OCI-LY1 (cell line): ENCODE data around the gene GSDME.

ENCODE experiments used
- H2AFZ ChIP-seq: fragments of 200-600 bp; sonication (generic), shearing (Covaris generic); 2 replicates; pipeline ENCODE4 v1.6.0; 2014; ENCODE audit warnings: antibody characterized with exemption, mild to moderate bottlenecking, low read length
- H3F3A ChIP-seq: fragments of 200-600 bp; sonication (generic), shearing (Covaris generic); 2 replicates; pipeline ENCODE4 v1.6.0; 2014; ENCODE audit warnings: mild to moderate bottlenecking, antibody characterized with exemption, low read length, moderate library complexity; ENCODE audit not compliant: insufficient read depth
- H3K27ac ChIP-seq: fragments of 200-600 bp; sonication (generic); 2 replicates; pipeline ENCODE4 v1.5.1; 2014; ENCODE audit warnings: low read length, mixed run types, mild to moderate bottlenecking, low read depth; ENCODE audit not compliant: poor library complexity, severe bottlenecking
- H3K27me3 ChIP-seq: fragments of 200-600 bp; sonication (generic); 2 replicates; pipeline ENCODE4 v1.6.0; 2014; ENCODE audit warnings: antibody characterized with exemption, mild to moderate bottlenecking, low read length, moderate library complexity; ENCODE audit not compliant: insufficient read depth
- H3K36me3 ChIP-seq: fragments of 200-600 bp; sonication (generic); 2 replicates; pipeline ENCODE4 v1.6.1; 2014; ENCODE audit warnings: mild to moderate bottlenecking, antibody characterized with exemption, low read length, moderate library complexity, mixed read lengths; ENCODE audit not compliant: insufficient read depth
- H3K4me1 ChIP-seq: fragments of 200-600 bp; sonication (generic); 2 replicates; pipeline ENCODE4 v1.5.1; 2014; ENCODE audit warnings: mild to moderate bottlenecking, low read length, moderate library complexity; ENCODE audit not compliant: insufficient read depth, severe bottlenecking
- H3K4me2 ChIP-seq: fragments of 200-600 bp; sonication (generic), shearing (Covaris generic); 2 replicates; pipeline ENCODE4 v1.6.1; 2014; ENCODE audit warnings: low read length
- H3K4me3 ChIP-seq: fragments of 200-600 bp; sonication (generic); 2 replicates; pipeline ENCODE4 v1.5.1; 2014; ENCODE audit warnings: low read length, low read depth, mild to moderate bottlenecking, mixed read lengths; ENCODE audit not compliant: poor library complexity, severe bottlenecking
- H3K79me2 ChIP-seq: fragments of 200-600 bp; shearing (Covaris generic); 2 replicates; pipeline ENCODE4 v1.6.1; 2016; ENCODE audit warnings: mixed run types, low read length, mixed read lengths; ENCODE audit not compliant: insufficient read depth
- H3K9ac ChIP-seq: fragments of 200-600 bp; sonication (generic), shearing (Covaris generic); 2 replicates; pipeline ENCODE4 v1.6.1; 2014; ENCODE audit warnings: mild to moderate bottlenecking, low read length, mixed read lengths
- H3K9me2 ChIP-seq: fragments of 200-600 bp; sonication (generic), shearing (Covaris generic); 2 replicates; pipeline ENCODE4 v1.6.1; 2014; ENCODE audit warnings: low read depth, mild to moderate bottlenecking, low read length, mixed read lengths
- H3K9me3 ChIP-seq: fragments of 200-600 bp; shearing (Covaris generic); 2 replicates; pipeline ENCODE4 v1.6.1; 2014; ENCODE audit warnings: low read length, mixed read lengths
- H4K20me1 ChIP-seq: fragments of 200-600 bp; sonication (generic), shearing (Covaris generic); 2 replicates; pipeline ENCODE4 v1.6.0; 2016; ENCODE audit warnings: mild to moderate bottlenecking, low read length; ENCODE audit not compliant: insufficient read depth
- CTCF ChIP-seq: fragments of 200-600 bp; sonication (generic), shearing (Covaris generic); IDR thresholded peaks from 2 replicates; pipeline ENCODE4 v1.5.1; 2017; ENCODE audit warnings: mild to moderate bottlenecking, antibody characterized with exemption, low read length, moderate library complexity, mixed read lengths
- EZH2 ChIP-seq: fragments of 200-600 bp; sonication (generic), shearing (Covaris generic); IDR thresholded peaks from 2 replicates; pipeline ENCODE4 v1.8.0; 2017; ENCODE audit warnings: borderline replicate concordance, mixed run types, mild to moderate bottlenecking, antibody characterized with exemption, low read length, moderate library complexity, mixed read lengths

GSDME gene

DNA sequence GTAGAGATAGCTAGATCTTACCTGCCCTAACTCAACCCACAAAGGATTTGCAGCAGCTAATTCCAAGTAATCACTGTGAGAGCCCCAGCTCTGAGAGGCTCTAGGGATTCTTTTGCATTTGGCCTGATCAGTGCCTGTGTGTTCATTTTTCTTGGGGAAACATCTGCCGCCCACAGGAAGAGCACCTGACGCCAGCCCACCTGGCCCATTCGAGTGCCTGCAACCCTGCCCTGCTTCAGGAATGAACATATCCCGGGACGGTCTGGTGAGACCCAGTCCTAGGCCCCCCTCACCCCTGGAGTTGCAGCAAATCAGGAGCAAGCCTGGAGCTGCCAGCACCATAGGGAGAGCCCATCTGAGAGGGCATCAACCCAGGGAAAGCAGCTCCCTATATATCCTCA, 38.8 kb downstream of the GSDME start:
- peak overlapping the region; percentile 3; the same call in 1 of the 2 replicates for H3K4me2 ChIP-seq
- H3K4me1 ChIP-seq: peaks cover 34% of the 10 kb centered on the region
- H3K79me2 ChIP-seq: no peaks in the 10 kb centered on the region
- no peaks in the 10 kb centered on the region for H3K36me3 ChIP-seq
- peaks cover 18% of the 10 kb centered on the region; the same call in 1 of the 2 replicates for H3K27me3 ChIP-seq
- no peak overlapping the region for H3K4me3 ChIP-seq
- H3K9ac ChIP-seq: no peak overlapping the region
- H3K9me2 ChIP-seq: no peaks in the 10 kb centered on the region
- no peak for TF ChIP-seq CTCF
- no peak for TF ChIP-seq EZH2
- H3K27ac ChIP-seq: peak overlapping the region; percentile 31
- no peaks in the 10 kb centered on the region for H4K20me1 ChIP-seq
- H3F3A ChIP-seq: no peaks in the 10 kb centered on the region
- H3K9me3 ChIP-seq: no peaks in the 10 kb centered on the region
- H2AFZ ChIP-seq: no peak overlapping the region

DNA sequence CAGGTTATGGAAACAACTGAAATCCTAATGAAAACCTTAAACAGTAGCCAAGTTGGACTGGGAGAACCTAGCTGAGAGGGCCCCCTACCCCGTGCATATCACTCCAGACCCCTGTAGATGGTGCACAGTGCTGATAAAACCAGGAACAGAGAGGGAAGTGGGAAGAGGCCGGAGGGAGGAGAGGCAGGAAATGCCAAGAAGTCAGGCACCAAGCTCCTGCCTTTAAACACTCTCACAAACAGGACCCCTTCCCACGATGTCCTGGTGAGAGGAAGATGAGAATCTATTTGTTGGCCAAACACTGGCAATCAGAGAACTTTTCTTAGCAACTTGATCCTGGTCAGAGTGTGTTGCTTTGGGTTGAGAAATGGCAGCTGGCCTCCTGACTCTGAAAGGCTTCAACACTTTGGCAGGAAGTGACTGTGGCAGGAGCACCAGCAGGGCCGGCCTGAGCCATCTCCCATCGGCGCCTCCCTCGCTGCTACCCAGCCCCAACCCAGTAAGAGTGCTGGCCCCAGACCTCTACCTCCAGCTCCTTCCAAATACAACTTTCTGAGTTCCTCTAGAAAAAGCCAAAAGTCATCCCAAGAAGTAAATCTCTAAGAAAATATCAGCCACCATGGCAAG, 39.5 kb downstream of the GSDME start:
- H3K9me2 ChIP-seq: no peaks in the 10 kb centered on the region
- no peak overlapping the region for H2AFZ ChIP-seq
- H3K36me3 ChIP-seq: no peaks in the 10 kb centered on the region
- H3K4me2 ChIP-seq: no peak overlapping the region
- peaks cover 18% of the 10 kb centered on the region; the same call in 1 of the 2 replicates for H3K27me3 ChIP-seq
- no peak overlapping the region for H3K27ac ChIP-seq
- H3K9me3 ChIP-seq: no peaks in the 10 kb centered on the region
- H4K20me1 ChIP-seq: no peaks in the 10 kb centered on the region
- H3K9ac ChIP-seq: no peak overlapping the region
- H3K79me2 ChIP-seq: no peaks in the 10 kb centered on the region
- TF ChIP-seq CTCF: no peak
- TF ChIP-seq EZH2: no peak
- H3K4me3 ChIP-seq: no peak overlapping the region
- peaks cover 34% of the 10 kb centered on the region for H3K4me1 ChIP-seq
- H3F3A ChIP-seq: no peaks in the 10 kb centered on the region

DNA sequence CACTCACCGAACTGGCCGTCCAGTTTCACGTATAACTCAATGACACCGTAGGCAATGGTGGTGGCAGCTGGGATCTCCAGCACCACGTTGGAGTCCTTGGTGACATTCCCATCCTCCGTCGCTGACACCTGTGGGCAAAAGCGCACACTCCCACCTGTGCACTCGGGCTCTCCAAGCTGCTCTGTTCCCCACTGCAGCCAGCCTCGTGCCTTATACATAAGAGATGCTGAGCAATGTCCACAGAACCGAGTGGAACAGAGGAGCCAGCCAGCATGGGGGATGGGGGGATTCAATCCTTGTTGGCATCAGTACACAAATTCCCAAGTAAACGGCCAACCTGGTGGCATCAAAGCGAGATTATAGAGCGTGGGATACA, 40.0 kb downstream of the GSDME start:
- Histone ChIP-seq H3K4me2 (no peak overlapping the region), H3K9ac (no peak overlapping the region), H3K9me2 (no peaks in the 10 kb centered on the region), H3K9me3 (no peaks in the 10 kb centered on the region), H3K4me1 (peaks cover 34% of the 10 kb centered on the region), H2AFZ (no peak overlapping the region), H3K79me2 (no peaks in the 10 kb centered on the region), H3F3A (no peaks in the 10 kb centered on the region), H3K27ac (no peak overlapping the region), H3K4me3 (no peak overlapping the region), H3K27me3 (peaks cover 12% of the 10 kb centered on the region; the same call in 1 of the 2 replicates), H4K20me1 (no peaks in the 10 kb centered on the region), H3K36me3 (no peaks in the 10 kb centered on the region)
- TF ChIP-seq CTCF (no peak), EZH2 (no peak)
